AG04450 (cell line): ENCODE results near the gene CHST11. TPM values are rescaled to one million over a fixed set of nuclear protein-coding genes. Genes with fewer than 3 reads are reported as not detected.

Source experiments
- CTCF ChIA-PET: fragments of 300-600, 350-600 bp; formaldehyde crosslinking; extraction: SDS; loops from one replicate; lab custom pipeline; 2022; ENCODE audit warnings: antibody characterized with exemption, inconsistent platforms; lab: Charles Lee
- POLR2A ChIA-PET: fragments of 350-600 bp; formaldehyde crosslinking; extraction: SDS; loops from one replicate; lab custom pipeline; 2021; ENCODE audit warnings: antibody characterized with exemption, inconsistent platforms; lab: Yijun Ruan, JAX
- DNase-seq: peaks from one replicate; pipeline ENCODE4 v3.0.0-alpha.2; 2011; ENCODE audit warnings: low read depth, low spot score
- H3K27ac ChIP-seq: one replicate; pipeline ENCODE4 v1.5.1; 2012; ENCODE audit warnings: low read depth, low read length, control low read depth
- H3K27me3 ChIP-seq: one replicate; pipeline ENCODE4 v1.6.0; 2012; ENCODE audit warnings: low read length; ENCODE audit not compliant: control insufficient read depth, insufficient read depth
- H3K4me3 ChIP-seq: 2 replicates; pipeline ENCODE4 v1.5.1; 2011; ENCODE audit warnings: mild to moderate bottlenecking, low read depth, low read length, control low read depth
- H3K9me3 ChIP-seq: 2 replicates; pipeline ENCODE4 v1.5.1; 2012; ENCODE audit warnings: low read length; ENCODE audit not compliant: control insufficient read depth, insufficient read depth
- polyA plus RNA-seq: library from polyadenylated mRNA; depleted of rRNA; stranded (reverse); fragments of >200 nt; gene quantifications from 2 replicates; pipeline ENCODE4 v1.2.3, GENCODE V29; 2011
- TF ChIP-seq, protein P1 (sequence below): IDR thresholded peaks from 2 replicates; pipeline ENCODE4 v1.5.1; 2011; ENCODE audit warnings: low read depth, low read length, control low read depth, inconsistent platforms

The CHST11 gene
- polyA plus RNA-seq, 1 experiment = 2.7 TPM

DNA sequence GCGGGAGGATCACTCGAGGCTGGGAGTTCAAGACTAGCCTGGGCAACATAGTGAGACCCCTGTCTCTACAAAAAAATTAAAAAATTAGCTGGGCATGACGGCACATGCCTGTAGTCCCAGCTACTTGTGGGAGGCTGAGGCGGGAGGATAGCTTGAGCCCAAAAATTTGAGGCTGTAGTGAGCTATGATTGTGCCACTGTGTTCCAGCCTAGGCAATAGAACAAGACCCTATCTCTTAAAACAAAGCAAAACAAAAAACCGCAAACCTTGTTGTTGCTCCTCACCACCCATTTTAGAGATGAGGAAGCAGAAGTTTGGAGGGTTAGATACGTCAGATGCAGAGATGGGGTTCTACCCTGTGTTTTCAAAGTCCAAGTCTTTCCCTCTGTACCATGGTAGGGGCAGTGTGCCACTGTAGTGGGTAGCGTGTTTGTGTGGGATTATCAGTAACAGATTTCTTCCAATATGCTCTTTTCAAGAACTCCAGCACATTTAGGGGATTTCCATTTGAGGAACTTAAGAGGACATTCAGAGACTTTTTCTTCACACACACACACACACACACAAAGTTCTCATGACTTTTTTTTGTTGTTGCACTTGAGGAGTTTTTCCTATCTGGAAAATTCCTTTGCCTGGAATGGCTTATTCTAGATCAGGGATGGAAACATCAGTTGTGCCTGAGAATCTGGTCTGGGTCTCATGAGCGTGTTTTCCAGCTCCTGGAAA, 186.5 kb downstream of the CHST11 start:
- no peak for DNase-seq
- ChIA-PET POLR2A (no interaction called here), CTCF (no interaction called here)
- TF ChIP-seq, protein P1, sequence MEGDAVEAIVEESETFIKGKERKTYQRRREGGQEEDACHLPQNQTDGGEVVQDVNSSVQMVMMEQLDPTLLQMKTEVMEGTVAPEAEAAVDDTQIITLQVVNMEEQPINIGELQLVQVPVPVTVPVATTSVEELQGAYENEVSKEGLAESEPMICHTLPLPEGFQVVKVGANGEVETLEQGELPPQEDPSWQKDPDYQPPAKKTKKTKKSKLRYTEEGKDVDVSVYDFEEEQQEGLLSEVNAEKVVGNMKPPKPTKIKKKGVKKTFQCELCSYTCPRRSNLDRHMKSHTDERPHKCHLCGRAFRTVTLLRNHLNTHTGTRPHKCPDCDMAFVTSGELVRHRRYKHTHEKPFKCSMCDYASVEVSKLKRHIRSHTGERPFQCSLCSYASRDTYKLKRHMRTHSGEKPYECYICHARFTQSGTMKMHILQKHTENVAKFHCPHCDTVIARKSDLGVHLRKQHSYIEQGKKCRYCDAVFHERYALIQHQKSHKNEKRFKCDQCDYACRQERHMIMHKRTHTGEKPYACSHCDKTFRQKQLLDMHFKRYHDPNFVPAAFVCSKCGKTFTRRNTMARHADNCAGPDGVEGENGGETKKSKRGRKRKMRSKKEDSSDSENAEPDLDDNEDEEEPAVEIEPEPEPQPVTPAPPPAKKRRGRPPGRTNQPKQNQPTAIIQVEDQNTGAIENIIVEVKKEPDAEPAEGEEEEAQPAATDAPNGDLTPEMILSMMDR = no peak
- no peak overlapping the region for H3K27ac ChIP-seq
- H3K4me3 ChIP-seq = no peak overlapping the region
- peaks cover 4% of the 10 kb centered on the region; the same call in 1 of the 2 replicates for H3K9me3 ChIP-seq
- peaks cover 2% of the 10 kb centered on the region for H3K27me3 ChIP-seq

DNA sequence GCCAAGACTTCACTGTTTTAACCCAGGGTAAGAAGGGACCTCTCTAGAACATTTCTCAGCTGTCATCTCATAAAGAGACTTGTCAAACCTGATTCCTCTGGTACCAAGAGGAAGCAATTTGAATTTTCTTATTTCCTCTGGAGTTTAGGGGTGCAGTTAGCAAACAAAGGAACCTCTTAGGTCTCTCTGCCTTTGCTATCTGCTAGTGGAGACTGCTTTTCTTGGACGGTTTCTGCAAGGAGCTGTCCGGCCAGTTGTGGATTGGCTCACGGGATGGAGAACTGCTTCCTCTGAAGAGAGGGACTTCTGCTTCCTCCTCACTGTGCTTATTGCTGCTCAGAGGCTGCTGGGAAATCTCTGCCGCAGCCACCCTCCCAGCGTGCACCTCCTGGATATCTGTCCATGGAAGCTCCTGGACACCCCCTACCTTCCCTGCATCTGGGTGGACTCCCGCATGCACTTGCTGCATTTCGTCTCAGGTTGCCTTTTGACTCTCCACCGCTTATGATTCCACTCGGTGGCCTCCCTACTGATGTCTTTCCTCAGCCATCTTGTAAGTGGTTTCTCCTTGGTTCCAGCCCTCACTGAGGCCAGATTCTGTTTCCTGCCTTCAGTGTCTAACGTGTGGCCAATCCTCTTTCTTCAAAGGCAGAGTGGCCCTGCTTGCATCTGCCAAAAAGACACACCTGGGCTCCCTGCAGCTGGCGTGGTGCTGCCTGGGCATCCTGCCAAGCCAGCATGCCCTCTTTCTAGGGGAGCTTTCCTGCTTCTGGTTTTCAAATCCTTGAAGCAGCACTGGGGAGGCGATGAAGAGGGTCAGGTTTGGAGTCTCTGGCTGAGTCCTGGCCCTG, 187.3 kb downstream of the CHST11 start:
- ChIA-PET POLR2A (no interaction called here), CTCF (no interaction called here)
- no peak overlapping the region for H3K4me3 ChIP-seq
- H3K9me3 ChIP-seq = peaks cover 4% of the 10 kb centered on the region; the same call in 1 of the 2 replicates
- no peak for DNase-seq
- H3K27ac ChIP-seq = no peak overlapping the region
- H3K27me3 ChIP-seq = peaks cover 3% of the 10 kb centered on the region
- TF ChIP-seq, protein P1 = no peak

DNA sequence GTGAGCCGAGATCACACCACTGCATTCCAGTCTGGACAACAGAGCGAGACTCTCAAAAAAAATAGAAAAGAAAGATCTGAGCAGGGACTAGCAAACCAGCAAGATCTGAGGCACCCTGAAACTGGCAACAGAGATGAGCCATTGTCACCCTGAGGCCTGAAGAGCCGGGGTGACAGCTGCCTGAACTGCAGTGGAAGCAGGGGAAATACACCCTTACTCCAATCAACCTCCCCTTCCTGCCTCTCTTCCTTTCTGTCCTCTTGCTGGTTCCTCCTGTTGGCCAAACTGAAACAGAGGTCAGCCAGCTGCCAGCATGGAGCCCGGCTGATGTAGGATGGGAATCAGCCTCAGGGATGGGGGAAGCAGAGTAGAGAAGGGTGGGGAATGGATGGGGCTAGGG, 192.0 kb downstream of the CHST11 start:
- TF ChIP-seq, protein P1 = no peak
- Histone ChIP-seq H3K9me3 (no peaks in the 10 kb centered on the region), H3K27me3 (peaks cover 2% of the 10 kb centered on the region), H3K27ac (no peak overlapping the region), H3K4me3 (no peak overlapping the region)
- ChIA-PET CTCF (no interaction called here), POLR2A (no interaction called here)
- no peak for DNase-seq

- no peak for DNase-seq
- ChIA-PET CTCF (no interaction called here), POLR2A (no interaction called here)
- Histone ChIP-seq H3K4me3 (no peak overlapping the region), H3K27ac (no peak overlapping the region), H3K9me3 (no peaks in the 10 kb centered on the region), H3K27me3 (peaks cover 2% of the 10 kb centered on the region)
- TF ChIP-seq, protein P1 = no peak
These were observed 192.6 kb downstream of the CHST11 start for GRCh38 chr12:104649217-104649824.
